Measurements from ENCODE around the gene LRRIQ1.
"Not testable (repeated sequence)": the region's sequence is repeated elsewhere in the genome, so short reads cannot be mapped to it uniquely, and the experiment has no call there.

LRRIQ1 gene, protein sequence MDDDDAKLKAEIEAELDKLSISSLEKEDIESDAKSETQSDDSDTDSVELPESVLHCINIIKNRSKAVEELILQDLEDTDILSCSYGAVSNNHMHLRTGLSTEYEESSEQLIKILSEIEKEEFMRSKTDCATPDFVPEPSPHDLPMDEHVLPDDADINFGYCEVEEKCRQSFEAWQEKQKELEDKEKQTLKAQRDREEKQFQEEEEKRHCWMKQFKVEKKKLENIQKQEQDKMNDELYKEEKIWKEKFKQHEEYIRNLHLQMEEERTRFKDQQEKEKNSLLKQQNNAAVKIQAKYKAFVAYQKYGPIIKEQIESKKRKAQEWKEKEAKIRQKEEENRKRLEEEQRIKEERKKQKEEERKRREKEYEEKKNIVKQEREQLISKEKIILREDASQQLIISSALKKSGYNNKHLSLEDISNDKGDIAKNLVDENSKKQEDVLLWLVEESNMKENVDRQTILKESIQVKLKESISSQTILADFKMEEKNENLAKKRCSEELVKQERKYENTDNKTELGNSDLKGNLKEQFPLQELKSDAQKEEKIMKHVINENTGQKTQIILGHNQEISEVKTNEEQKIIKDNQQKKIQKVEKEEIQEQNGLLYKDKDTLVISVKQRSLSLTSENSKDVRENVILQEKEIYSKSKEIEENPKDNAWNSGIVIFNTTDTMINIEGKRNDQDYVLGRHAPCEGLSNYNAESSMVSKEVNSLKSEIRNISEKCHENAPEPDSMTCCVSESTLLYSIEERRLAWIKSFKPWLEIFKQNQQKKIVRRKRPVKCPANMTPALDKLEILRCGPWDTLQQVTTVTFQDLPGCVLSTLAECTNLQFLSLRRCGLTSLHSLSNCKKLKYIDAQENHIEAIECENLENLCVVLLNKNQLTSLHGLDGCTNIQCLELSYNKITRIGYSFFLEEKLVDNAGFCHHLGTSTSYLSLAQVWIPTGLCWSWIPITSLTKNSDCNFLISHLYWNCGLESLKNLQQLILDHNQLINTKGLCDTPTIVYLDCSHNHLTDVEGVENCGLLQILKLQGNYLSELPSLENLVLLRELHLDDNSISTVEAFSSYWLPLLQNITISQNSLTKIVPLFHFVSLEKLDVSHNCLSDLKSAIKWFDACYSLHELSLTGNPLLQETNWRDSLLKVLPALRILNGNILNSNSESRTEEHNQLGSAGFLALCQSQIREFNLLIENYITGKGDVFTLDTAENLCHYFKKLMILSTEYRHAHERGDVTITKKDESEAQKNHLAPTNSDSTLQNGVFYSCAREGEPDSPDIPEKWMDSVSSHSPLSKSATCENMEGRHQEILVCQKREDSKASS (N-terminal part only)

DNA sequence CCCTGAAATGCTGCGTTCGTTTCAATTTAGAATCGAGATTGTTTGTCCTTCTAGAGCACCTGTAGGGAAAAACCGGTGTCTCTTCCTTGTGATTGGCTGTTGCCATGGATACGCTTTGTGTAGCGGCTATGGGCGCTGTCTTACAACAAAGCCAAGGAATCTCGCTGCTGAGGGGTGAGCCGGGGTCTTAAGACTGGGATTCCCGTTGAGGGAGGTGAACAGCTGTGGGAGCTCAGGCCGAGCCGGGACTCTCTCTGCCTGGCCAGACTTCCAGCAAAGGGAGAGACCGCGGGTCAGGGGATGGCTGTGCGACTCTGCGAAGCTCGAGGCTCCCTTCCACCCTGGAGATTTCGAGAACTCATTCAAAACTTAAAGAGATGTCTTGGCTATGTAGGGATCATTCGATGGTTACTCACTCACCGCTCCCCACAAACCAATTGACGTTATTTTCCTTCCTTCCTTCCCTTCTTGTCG lies at the start of gene LRRIQ1, which contains the start of gene TSPAN19:
TSS of gene LRRIQ1 (plus strand) at position 118 of the 474 bp plus-strand sequence. CDS start 1,826 bp downstream, outside the sequence.
TSS of gene TSPAN19 (minus strand) at position 44 of the 474 bp plus-strand sequence. CDS start 6,331 bp downstream, outside the sequence.
- DNase-seq = peak; percentile 79 to 91

DNA sequence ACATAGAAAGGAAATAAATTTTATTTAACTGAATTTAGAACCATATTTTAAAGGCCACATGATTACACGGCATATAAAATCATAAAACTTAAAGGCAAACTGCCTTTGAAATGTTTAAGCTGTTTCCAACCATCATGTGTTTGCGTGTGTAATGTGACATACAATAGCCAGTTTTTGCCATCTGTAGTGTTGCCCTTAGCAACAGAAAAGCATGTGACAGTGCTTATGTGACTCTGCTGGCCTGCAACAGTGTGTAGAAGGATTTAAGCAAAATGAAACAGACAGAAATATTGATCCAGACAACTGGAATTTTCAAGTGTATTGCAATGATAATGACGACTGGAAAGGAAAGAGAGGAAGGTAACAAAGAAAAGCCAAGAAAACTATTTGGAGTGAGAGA lies 49.6 kb upstream of the LRRIQ1 start:
- DNase-seq = no peak

DNA sequence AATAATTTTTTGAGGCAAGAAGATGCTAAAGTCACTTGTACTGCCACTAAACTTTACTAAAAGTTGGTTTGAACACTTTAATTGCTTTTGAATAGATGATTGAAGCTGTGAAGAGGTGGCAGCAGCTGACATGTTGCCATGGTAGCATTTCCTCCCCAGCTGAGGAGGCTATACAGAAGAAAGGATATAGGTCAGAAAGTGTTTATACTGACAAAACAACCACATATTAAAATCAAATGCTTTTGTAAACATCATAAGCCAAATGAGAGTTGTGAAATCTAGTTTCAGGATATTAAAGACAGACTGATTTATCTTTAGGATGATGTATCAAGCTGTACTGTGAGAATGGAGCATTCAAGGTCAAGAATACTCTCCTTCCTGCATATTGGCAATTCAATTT lies 41.7 kb upstream of the LRRIQ1 start:
- DNase-seq = no peak

DNA sequence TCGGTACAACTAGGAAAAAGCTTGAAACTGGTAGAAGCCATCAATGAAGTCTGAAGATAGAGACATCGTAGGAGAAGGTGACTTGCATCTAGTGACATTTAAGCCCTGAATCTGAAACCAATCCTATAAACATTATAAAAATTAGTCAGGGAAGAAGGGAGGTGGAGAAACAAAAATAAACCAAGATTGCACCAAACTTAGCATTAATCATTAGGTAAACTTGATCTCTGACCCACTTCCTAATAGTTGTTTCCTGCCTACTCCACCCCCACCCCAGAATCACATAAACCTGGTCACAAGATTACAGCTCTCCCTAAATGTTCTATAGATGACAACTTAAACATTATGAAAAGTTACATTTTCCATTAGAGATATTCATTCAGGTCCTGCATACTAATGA lies 40.5 kb upstream of the LRRIQ1 start:
- no peak for DNase-seq

DNA sequence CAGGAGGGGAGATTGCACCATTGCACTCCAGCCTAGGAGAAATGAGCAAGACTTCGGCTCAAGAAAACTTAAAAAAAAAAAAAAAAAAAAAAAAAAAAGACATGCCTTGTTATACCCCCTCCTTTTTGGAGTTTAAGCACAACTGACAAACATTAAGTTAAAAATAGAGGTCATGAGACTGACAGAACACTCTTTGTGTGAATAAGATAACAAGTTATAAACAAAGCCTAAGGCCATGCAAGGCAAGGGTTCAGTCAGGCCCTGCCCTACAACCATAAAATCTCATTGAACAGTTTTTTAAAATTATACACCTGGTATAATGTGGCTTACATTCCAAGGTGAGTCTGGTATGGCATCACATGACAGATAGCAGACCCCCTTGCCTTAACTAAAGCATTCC lies 39.4 kb upstream of the LRRIQ1 start:
- DNase-seq = no peak

DNA sequence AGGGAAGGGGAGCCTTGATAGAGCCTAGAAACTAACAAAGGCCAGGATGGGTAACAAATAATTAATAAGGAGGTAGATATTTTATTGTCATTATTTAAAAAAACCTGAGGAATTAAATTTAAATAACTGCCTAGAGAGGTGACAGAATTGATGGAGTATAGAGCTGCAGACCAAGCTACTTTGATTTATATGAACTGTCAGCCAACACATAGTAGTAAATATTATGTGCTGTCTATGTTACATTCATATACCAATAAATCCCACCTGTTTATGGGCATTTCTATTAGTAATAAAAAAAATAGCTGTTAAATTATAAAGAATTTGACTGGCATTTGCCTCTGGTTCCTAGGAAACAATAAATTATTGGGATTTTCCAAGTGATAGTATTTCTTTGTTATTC lies 37.8 kb upstream of the LRRIQ1 start:
- no peak for DNase-seq

DNA sequence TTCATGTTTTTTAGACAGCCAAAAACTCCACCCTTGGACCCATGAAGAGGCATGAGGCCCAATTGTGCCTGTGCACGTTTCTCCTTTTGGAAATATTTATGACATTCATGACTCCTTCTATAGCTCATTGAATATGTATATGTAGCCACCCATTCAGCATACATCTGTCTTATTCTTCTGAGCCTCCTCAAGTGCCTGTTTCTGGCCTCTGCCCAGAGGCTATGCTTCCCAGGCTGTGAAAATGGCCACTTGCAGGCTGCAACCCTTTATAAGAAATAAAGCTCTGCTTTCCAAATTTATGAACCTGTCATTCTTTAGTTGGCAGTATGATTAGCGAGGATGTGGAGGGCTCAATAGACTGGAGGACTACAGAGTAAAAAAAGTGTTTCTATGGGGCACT lies 35.4 kb upstream of the LRRIQ1 start:
- DNase-seq = no peak

DNA sequence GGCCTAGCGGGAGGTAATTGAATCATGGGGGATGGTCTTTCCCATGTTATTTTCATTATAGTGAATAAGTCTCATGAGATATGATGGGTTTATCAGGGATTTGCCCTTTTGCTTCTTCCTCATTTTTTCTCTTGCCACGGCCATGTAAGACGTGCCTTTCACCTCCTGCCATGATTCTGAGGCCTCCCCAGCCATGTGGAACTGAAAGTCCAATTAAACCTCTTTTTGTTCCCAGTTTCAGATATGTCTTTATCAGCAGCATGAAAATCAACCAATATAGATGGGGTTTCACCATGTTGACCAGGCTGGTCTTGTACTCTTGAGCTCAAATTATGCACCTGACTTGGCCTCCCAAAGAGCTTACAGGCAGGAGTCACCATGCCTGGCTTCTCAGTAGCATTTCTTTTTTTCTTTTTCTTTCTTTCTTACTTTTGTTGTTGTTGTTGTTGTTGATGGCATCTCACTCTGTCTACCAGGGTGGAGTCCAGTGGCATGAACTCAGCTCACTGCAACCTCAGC lies 33.3 kb upstream of the LRRIQ1 start:
- DNase-seq = no peak

DNA sequence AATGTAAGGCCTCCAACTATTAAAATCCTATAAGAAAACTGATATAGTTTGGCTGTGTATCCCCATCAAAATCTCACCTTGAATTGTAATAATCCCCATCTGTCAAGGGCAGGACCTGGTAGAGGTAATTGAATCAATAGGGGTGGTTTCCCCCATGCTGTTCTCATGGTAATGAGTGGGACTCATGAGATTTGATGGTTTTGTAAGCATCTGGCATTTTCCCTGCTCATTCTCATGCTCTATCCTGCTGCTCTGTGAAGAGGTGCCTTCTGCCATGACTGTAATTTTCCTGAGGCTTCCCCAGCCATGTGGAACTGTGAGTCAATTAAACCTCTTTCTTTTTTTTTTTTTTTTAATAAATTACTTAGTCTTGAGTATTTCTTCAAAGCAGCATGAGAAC lies 31.9 kb upstream of the LRRIQ1 start:
- no peak for DNase-seq

DNA sequence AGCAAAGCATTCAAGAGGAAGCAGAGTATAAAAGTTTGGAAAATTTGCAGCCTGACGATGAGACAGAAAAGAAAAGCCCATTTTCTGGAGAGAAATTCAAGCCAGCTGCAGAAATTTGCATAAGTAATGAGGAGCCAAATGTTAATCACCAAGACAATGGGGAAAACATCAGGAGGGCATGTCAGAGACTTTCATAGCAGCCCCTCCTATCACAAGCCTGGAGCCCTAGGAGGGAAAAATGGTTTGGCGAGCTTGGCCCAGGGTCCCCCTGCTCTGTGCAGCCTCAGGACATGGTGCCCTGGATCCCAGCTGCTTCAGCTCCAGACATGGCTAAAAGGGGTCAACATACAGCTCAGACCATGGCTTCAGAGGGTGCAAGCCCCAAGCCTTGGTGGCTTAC lies 31.1 kb upstream of the LRRIQ1 start:
- DNase-seq = not testable (repeated sequence)

DNA sequence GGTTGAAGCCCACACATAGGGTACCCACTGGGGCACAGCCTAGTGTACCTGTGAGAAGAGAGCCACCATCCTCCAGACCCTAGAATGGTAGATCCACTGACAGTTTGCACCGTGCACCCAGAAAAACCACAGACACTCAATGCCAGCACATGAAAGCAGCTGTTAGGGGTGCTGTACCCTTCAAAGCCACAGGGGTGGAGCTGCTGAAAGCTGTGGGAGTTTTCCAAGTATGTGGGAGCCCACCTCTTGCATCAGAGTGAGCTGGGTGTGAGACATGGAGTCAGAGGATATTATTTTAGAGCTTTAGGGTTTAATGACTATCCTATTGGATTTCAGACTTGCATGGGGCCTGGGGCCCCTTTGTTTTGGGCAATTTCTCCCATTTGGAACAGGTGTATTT lies 30.5 kb upstream of the LRRIQ1 start:
- no peak for DNase-seq

DNA sequence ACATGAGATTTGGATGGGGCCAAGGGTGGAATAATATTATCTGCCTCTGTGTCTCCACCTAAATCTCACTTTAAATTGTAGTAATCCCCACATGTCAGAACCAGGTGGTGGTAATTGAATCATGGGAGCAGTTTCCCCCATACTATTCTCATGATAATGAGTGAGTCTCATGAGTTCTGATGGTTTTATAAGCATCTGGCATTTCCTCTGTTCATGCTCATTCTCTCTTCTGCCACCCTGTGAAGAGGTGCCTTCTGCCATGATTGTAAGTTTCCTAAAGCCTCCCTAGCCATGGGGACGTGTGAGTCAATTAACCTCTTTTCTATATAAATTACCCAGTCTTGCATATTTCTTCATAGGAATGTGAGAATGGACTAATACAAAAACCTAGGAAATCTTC lies 29.9 kb upstream of the LRRIQ1 start:
- DNase-seq = no peak

DNA sequence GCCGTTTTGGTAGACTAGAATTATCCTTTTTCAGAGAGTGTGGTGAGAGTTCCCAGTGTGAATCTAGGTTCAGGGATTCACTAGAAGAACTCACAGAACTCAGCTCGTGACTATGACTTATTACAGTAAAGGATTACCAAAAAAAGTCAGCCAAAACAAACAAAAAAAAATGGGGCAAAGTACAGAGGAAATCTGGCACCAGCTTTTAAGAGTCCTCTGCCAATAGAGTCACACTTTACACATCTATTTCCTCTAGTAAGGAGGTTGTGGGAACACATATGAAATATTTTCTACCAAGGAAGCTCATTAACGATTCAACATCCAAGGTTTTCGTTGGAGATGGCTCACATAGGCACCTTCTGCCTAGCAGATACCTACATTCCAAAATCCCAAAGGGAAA lies 28.3 kb upstream of the LRRIQ1 start:
- no peak for DNase-seq

DNA sequence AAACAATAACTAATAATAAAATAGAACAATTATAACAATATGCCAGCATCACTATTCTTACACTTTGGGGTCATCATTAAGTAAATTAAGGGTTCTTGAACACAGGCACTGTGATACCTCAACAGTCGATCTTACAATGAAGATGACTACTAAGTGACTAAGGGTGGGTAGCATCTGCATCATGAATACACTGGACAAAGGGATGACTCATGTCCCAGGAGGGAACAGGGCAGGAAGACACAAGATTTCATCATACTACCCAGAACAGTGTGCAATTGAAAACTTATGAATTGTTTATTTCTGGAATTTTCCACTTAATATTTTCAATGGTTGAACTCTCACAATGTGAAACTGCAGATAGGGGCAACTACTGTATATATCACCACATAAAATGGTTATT lies 19.7 kb upstream of the LRRIQ1 start:
- no peak for DNase-seq

DNA sequence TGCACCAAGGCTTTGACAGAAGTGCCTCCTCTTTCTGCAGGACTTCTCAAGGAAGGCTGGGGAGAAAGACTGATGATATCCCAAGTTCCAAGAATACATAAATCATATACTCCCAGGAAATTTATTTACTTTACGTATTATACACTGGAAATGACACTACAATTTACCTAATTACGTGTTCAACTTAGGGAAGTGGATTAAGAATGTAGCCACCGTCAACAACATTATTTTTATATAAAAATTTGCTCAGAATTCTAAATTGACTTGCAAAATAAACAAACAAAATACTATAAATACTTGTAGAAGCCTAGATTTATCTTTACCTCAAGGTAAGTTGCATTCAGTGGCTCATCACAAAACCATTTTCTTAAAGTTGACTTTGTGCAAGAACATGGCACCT lies 19.0 kb upstream of the LRRIQ1 start:
- DNase-seq = no peak

DNA sequence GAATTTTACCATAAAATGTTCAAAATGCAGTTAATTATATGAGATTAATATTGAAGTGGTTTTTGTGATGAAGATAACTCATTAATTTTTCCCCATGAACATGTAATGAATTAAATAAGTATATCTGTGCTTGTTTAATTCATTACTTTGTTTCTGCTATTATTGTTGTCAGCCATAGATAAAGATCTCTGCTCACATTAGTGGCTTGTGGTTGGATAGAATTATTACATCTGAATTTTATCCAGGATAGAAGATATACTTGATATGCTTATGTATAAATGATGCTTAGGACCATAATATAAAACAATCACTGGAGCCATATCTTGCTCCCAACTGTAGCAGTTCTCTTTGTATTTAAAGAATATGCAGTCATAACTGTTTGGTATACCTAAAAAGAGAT lies 18.5 kb upstream of the LRRIQ1 start:
- DNase-seq = no peak

DNA sequence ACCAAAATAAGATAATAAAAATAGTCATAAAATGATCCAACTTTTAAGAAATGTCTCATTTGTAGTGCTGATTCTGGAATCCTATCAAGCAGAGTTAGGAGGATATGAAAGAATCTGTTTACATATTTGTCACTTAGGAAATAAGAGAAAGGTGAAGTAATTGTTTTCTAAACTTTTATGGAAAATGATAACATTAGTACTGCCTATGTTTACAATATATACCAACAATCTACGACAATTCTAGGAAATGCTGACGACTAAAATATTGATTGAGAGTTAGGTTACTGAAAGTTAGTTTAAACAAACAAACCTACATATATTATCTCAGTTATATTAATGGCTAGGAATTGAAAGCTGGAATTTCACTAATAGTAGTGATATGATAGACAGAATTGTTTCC lies 18.1 kb upstream of the LRRIQ1 start:
- DNase-seq = no peak

DNA sequence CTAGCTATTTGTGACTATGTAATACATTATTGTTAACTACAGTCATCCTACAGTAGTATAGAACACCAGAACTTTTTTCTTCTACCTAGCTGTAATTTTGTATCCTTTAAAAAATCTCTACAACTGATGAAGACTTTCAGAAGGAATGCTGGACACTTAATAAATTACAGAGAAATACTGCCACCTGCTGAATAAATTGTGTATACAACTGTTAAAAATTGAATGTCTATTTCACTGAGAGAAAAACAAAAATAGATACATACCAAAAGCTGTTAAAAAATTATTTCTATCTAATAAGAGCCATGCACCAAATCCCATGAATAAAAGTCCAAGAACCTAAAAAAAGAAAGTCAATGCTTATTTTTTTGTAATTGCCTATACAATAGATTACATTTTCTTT lies 6.7 kb upstream of the LRRIQ1 start:
- peak; percentile 11 to 35 for DNase-seq

DNA sequence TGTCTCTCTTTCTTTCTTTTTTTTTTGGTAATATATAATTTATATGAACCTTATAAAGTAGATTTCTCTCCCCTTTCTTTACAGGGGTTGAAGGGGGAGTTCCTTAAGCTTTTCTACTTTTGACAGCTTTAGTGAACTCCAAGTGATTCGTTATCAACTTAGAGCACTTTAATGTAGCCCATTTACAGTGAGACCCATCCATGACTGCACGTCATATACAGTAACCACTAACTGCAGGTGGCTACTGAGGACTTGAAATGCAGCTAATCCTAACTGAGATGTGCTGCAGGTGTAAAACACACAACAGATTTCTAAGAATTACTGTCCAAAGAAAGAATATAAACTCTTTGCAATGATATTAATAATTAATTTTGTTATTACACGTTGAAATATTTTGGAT lies 582 bp downstream of the LRRIQ1 start:
- peak in 1 of 2 experiments; percentile 13 for DNase-seq

DNA sequence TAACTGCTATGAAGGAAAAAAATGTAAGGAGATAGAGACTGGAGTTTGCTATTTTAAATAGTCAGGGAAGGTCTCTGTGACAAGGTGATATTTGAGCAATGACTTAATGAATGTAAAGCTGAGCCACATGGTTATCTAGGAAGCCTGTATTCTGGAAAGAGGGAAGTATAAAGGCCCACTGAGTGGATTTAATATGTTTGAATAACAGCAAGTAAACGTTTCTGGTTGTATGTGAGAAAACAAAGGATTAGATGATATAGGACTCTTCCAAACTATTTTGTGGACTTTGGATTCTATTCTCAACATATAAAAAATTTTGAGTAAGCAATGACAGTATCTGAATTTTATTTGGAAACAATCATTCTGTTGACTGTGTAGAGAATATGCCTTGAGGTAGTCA lies 5.2 kb downstream of the LRRIQ1 start:
- no peak for DNase-seq

DNA sequence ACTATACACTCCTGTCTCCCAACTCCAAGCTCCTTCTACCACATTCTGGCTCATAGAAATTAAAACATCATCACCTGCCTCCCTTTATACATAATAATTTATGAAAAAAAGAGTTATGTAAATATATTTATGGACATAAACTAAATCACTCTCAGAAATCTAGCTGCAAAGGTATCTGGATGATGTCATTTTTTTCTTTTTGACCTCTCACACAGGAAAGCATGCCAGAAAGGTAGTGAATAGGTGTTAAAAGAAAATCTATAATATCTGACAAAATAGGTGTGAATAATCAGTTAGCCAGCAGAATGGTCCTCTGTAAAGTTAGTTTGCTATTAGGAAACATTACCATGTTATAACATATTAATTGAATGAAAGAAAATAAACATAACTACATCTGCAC lies 7.7 kb downstream of the LRRIQ1 start:
- no peak for DNase-seq

DNA sequence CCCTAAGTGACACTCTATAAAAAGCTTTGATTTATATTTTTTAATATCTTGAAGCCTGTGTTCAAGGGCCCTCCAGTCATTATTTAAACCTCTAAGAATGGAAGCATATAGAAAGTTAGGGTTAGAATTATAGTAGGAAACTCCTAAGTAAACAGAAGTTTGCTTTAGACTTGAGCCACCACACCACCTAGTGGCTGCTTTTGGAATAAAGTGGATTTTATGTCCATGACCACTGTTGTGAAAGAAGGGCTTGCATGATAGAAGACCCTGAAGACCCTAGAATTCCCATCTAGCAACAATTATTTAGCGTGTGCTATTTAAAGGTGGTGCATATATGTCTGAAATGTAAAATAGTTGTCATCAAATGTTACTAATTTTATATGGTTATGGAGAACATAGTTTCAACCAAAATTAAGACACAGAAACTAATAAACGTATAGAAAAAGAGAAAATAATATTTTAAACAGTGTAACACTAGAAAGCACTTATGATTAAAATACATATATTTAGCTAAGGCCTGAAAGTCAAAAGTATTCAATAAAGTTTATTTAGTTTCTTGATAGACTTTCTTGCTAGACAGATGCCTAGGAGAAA lies 21.3 kb downstream of the LRRIQ1 start:
- peak; percentile 14 to 73 for DNase-seq
